ENCODE data around the gene SCN10A.

Gene SCN10A

GRCh38 chr3:38792983-38793382 lies 23.0 kb downstream of the SCN10A start:
- no peaks in the 10 kb centered on the region for H3K36me3 ChIP-seq (ENCODE audit: control insufficient read depth, insufficient read depth, low read length)
- no peak overlapping the region for H3K4me3 ChIP-seq (ENCODE audit: low read depth, low read length)
- H3K4me1 ChIP-seq (ENCODE audit: control insufficient read depth, insufficient read depth, low read length), result no peaks in the 10 kb centered on the region
- no peak overlapping the region for H3K9ac ChIP-seq (ENCODE audit: low read depth, low read length)
- H3K27me3 ChIP-seq (ENCODE audit: control insufficient read depth, insufficient read depth, low read length), result no peaks in the 10 kb centered on the region
- H3K27ac ChIP-seq (ENCODE audit: low read depth, low read length), result no peak overlapping the region
- no peaks in the 10 kb centered on the region for H3K9me3 ChIP-seq (ENCODE audit: control insufficient read depth, insufficient read depth, low read length)

GRCh38 chr3:38782148-38782547 lies 33.9 kb downstream of the SCN10A start:
- H3K27me3 ChIP-seq (ENCODE audit: control insufficient read depth, insufficient read depth, low read length), result no peaks in the 10 kb centered on the region
- H3K9me3 ChIP-seq (ENCODE audit: control insufficient read depth, insufficient read depth, low read length), result peaks cover 5% of the 10 kb centered on the region; the same call in 1 of the 2 replicates
- H3K36me3 ChIP-seq (ENCODE audit: control insufficient read depth, insufficient read depth, low read length), result no peaks in the 10 kb centered on the region
- no peak overlapping the region for H3K4me3 ChIP-seq (ENCODE audit: low read depth, low read length)
- no peaks in the 10 kb centered on the region for H3K4me1 ChIP-seq (ENCODE audit: control insufficient read depth, insufficient read depth, low read length)
- no peak overlapping the region for H3K27ac ChIP-seq (ENCODE audit: low read depth, low read length)
- H3K9ac ChIP-seq (ENCODE audit: low read depth, low read length), result no peak overlapping the region

GRCh38 chr3:38773528-38773927 lies 42.5 kb downstream of the SCN10A start:
- no peak overlapping the region for H3K27ac ChIP-seq (ENCODE audit: low read depth, low read length)
- no peak overlapping the region for H3K9ac ChIP-seq (ENCODE audit: low read depth, low read length)
- H3K27me3 ChIP-seq (ENCODE audit: control insufficient read depth, insufficient read depth, low read length), result no peaks in the 10 kb centered on the region
- no peaks in the 10 kb centered on the region for H3K36me3 ChIP-seq (ENCODE audit: control insufficient read depth, insufficient read depth, low read length)
- H3K4me1 ChIP-seq (ENCODE audit: control insufficient read depth, insufficient read depth, low read length), result no peaks in the 10 kb centered on the region
- H3K9me3 ChIP-seq (ENCODE audit: control insufficient read depth, insufficient read depth, low read length), result peaks cover 9% of the 10 kb centered on the region; the same call in 1 of the 2 replicates
- H3K4me3 ChIP-seq (ENCODE audit: low read depth, low read length), result no peak overlapping the region

GRCh38 chr3:38763569-38763968 lies 52.4 kb downstream of the SCN10A start:
- no peaks in the 10 kb centered on the region for H3K4me1 ChIP-seq (ENCODE audit: control insufficient read depth, insufficient read depth, low read length)
- H3K9me3 ChIP-seq (ENCODE audit: control insufficient read depth, insufficient read depth, low read length), result no peaks in the 10 kb centered on the region; the same call in 1 of the 2 replicates
- no peaks in the 10 kb centered on the region for H3K36me3 ChIP-seq (ENCODE audit: control insufficient read depth, insufficient read depth, low read length)
- H3K4me3 ChIP-seq (ENCODE audit: low read depth, low read length), result no peak overlapping the region
- H3K27ac ChIP-seq (ENCODE audit: low read depth, low read length), result no peak overlapping the region
- no peaks in the 10 kb centered on the region for H3K27me3 ChIP-seq (ENCODE audit: control insufficient read depth, insufficient read depth, low read length)
- H3K9ac ChIP-seq (ENCODE audit: low read depth, low read length), result no peak overlapping the region

GRCh38 chr3:38758557-38758956 lies 57.5 kb downstream of the SCN10A start:
- Histone ChIP-seq H3K9ac (ENCODE audit: low read depth, low read length) (no peak overlapping the region), H3K9me3 (ENCODE audit: control insufficient read depth, insufficient read depth, low read length) (no peaks in the 10 kb centered on the region), H3K4me1 (ENCODE audit: control insufficient read depth, insufficient read depth, low read length) (no peaks in the 10 kb centered on the region), H3K27ac (ENCODE audit: low read depth, low read length) (no peak overlapping the region), H3K27me3 (ENCODE audit: control insufficient read depth, insufficient read depth, low read length) (no peaks in the 10 kb centered on the region), H3K4me3 (ENCODE audit: low read depth, low read length) (no peak overlapping the region), H3K36me3 (ENCODE audit: control insufficient read depth, insufficient read depth, low read length) (no peaks in the 10 kb centered on the region)

GRCh38 chr3:38757721-38758120 lies 58.3 kb downstream of the SCN10A start:
- no peak overlapping the region for H3K9ac ChIP-seq (ENCODE audit: low read depth, low read length)
- no peaks in the 10 kb centered on the region for H3K4me1 ChIP-seq (ENCODE audit: control insufficient read depth, insufficient read depth, low read length)
- H3K4me3 ChIP-seq (ENCODE audit: low read depth, low read length), result no peak overlapping the region
- H3K27me3 ChIP-seq (ENCODE audit: control insufficient read depth, insufficient read depth, low read length), result no peaks in the 10 kb centered on the region
- no peaks in the 10 kb centered on the region for H3K36me3 ChIP-seq (ENCODE audit: control insufficient read depth, insufficient read depth, low read length)
- H3K27ac ChIP-seq (ENCODE audit: low read depth, low read length), result no peak overlapping the region
- H3K9me3 ChIP-seq (ENCODE audit: control insufficient read depth, insufficient read depth, low read length), result no peaks in the 10 kb centered on the region

- H3K4me3 ChIP-seq (ENCODE audit: low read depth, low read length), result no peak overlapping the region
- no peaks in the 10 kb centered on the region for H3K27me3 ChIP-seq (ENCODE audit: control insufficient read depth, insufficient read depth, low read length)
- H3K9ac ChIP-seq (ENCODE audit: low read depth, low read length), result no peak overlapping the region
- H3K27ac ChIP-seq (ENCODE audit: low read depth, low read length), result no peak overlapping the region
- no peaks in the 10 kb centered on the region for H3K4me1 ChIP-seq (ENCODE audit: control insufficient read depth, insufficient read depth, low read length)
- no peaks in the 10 kb centered on the region for H3K36me3 ChIP-seq (ENCODE audit: control insufficient read depth, insufficient read depth, low read length)
- H3K9me3 ChIP-seq (ENCODE audit: control insufficient read depth, insufficient read depth, low read length), result no peaks in the 10 kb centered on the region
Observed at GRCh38 chr3:38756892-38757291, 59.1 kb downstream of the SCN10A start.

GRCh38 chr3:38755130-38755529 lies 60.9 kb downstream of the SCN10A start:
- no peak overlapping the region for H3K9ac ChIP-seq (ENCODE audit: low read depth, low read length)
- H3K4me3 ChIP-seq (ENCODE audit: low read depth, low read length), result no peak overlapping the region
- no peaks in the 10 kb centered on the region for H3K4me1 ChIP-seq (ENCODE audit: control insufficient read depth, insufficient read depth, low read length)
- no peak overlapping the region for H3K27ac ChIP-seq (ENCODE audit: low read depth, low read length)
- H3K27me3 ChIP-seq (ENCODE audit: control insufficient read depth, insufficient read depth, low read length), result no peaks in the 10 kb centered on the region
- H3K36me3 ChIP-seq (ENCODE audit: control insufficient read depth, insufficient read depth, low read length), result no peaks in the 10 kb centered on the region
- no peaks in the 10 kb centered on the region for H3K9me3 ChIP-seq (ENCODE audit: control insufficient read depth, insufficient read depth, low read length)

- peaks cover 4% of the 10 kb centered on the region; the same call in 1 of the 2 replicates for H3K4me1 ChIP-seq (ENCODE audit: control insufficient read depth, insufficient read depth, low read length)
- H3K27ac ChIP-seq (ENCODE audit: low read depth, low read length), result no peak overlapping the region
- no peak overlapping the region for H3K4me3 ChIP-seq (ENCODE audit: low read depth, low read length)
- no peaks in the 10 kb centered on the region for H3K27me3 ChIP-seq (ENCODE audit: control insufficient read depth, insufficient read depth, low read length)
- H3K36me3 ChIP-seq (ENCODE audit: control insufficient read depth, insufficient read depth, low read length), result no peaks in the 10 kb centered on the region
- no peaks in the 10 kb centered on the region for H3K9me3 ChIP-seq (ENCODE audit: control insufficient read depth, insufficient read depth, low read length)
- no peak overlapping the region for H3K9ac ChIP-seq (ENCODE audit: low read depth, low read length)
Observed at GRCh38 chr3:38746641-38747040, 69.4 kb downstream of the SCN10A start.

GRCh38 chr3:38743043-38743442 lies 73.0 kb downstream of the SCN10A start:
- H3K4me1 ChIP-seq (ENCODE audit: control insufficient read depth, insufficient read depth, low read length), result peaks cover 12% of the 10 kb centered on the region
- no peaks in the 10 kb centered on the region for H3K36me3 ChIP-seq (ENCODE audit: control insufficient read depth, insufficient read depth, low read length)
- no peaks in the 10 kb centered on the region for H3K9me3 ChIP-seq (ENCODE audit: control insufficient read depth, insufficient read depth, low read length)
- no peak overlapping the region for H3K4me3 ChIP-seq (ENCODE audit: low read depth, low read length)
- no peak overlapping the region for H3K27ac ChIP-seq (ENCODE audit: low read depth, low read length)
- no peaks in the 10 kb centered on the region for H3K27me3 ChIP-seq (ENCODE audit: control insufficient read depth, insufficient read depth, low read length)
- H3K9ac ChIP-seq (ENCODE audit: low read depth, low read length), result no peak overlapping the region

GRCh38 chr3:38742550-38742949 lies 73.5 kb downstream of the SCN10A start:
- peaks cover 12% of the 10 kb centered on the region for H3K4me1 ChIP-seq (ENCODE audit: control insufficient read depth, insufficient read depth, low read length)
- no peak overlapping the region for H3K27ac ChIP-seq (ENCODE audit: low read depth, low read length)
- H3K9ac ChIP-seq (ENCODE audit: low read depth, low read length), result no peak overlapping the region
- H3K9me3 ChIP-seq (ENCODE audit: control insufficient read depth, insufficient read depth, low read length), result no peaks in the 10 kb centered on the region
- H3K4me3 ChIP-seq (ENCODE audit: low read depth, low read length), result no peak overlapping the region
- no peaks in the 10 kb centered on the region for H3K36me3 ChIP-seq (ENCODE audit: control insufficient read depth, insufficient read depth, low read length)
- no peaks in the 10 kb centered on the region for H3K27me3 ChIP-seq (ENCODE audit: control insufficient read depth, insufficient read depth, low read length)

- H3K36me3 ChIP-seq (ENCODE audit: control insufficient read depth, insufficient read depth, low read length), result no peaks in the 10 kb centered on the region
- H3K4me1 ChIP-seq (ENCODE audit: control insufficient read depth, insufficient read depth, low read length), result peaks cover 12% of the 10 kb centered on the region
- H3K4me3 ChIP-seq (ENCODE audit: low read depth, low read length), result no peak overlapping the region
- no peak overlapping the region for H3K9ac ChIP-seq (ENCODE audit: low read depth, low read length)
- no peaks in the 10 kb centered on the region for H3K27me3 ChIP-seq (ENCODE audit: control insufficient read depth, insufficient read depth, low read length)
- H3K9me3 ChIP-seq (ENCODE audit: control insufficient read depth, insufficient read depth, low read length), result no peaks in the 10 kb centered on the region
- no peak overlapping the region for H3K27ac ChIP-seq (ENCODE audit: low read depth, low read length)
Observed at GRCh38 chr3:38740537-38740936, 75.5 kb downstream of the SCN10A start.

All from HUES48 (cell line).